ENCODE measurements around the gene RFX5.
A peak's percentile ranks its signal among the peaks of the same experiment; 100 is the strongest.

The RFX5 gene

DNA sequence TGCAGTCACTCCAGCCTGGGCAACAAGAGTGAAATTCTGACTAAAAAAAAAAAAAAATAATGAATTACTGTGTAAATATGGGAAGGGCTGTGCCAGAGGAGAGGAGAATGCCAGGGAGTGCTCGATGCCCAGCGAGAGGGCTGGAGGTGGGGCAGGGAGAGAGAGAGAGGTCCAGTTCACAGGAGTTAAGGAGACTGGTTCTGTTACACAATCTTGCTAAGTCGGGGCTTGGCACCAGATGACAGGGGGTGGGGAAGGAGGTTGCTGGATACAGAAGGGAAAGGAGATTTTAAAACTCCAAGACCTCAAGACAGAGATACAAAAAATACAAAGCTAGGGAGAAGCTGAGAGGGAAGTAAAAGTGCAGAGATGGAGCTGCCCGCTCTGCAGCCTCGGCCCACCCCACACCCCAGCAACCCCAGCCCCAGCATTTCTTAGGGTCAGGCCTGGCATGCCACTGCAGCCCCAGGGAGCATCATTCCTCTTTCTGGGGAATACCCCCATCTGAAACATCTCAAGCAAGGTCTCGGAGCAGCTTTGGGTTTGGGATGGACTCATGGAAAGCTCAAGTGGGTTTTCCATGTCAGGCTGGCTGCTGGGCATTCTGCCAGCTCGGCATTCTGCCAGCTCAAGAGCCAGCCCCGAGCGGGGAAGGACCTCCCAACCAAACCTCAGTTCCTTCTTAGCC lies 24.5 kb upstream of the RFX5 start:
- Histone ChIP-seq H3K4me3 (ENCODE audit: low read depth in 1 of 2, low read length in 2 of 2) (peak overlapping the region; percentile 64 to 65), H3K27me3 (ENCODE audit: low read depth, low read length) (no peaks in the 10 kb centered on the region), H3K4me1 (ENCODE audit: control insufficient read depth in 1 of 2, insufficient read depth in 2 of 2, low read length in 2 of 2) (peaks cover 7 to 36% of the 10 kb centered on the region in 2 donors), H3K36me3 (ENCODE audit: control insufficient read depth in 1 of 2, insufficient read depth in 2 of 2, low read length in 2 of 2) (peaks cover 2 to 13% of the 10 kb centered on the region in 2 donors), H3K27ac (ENCODE audit: low read length) (peak overlapping the region; percentile 68), H3K9me3 (ENCODE audit: control insufficient read depth in 1 of 2, low read length in 2 of 2) (no peaks in the 10 kb centered on the region)

DNA sequence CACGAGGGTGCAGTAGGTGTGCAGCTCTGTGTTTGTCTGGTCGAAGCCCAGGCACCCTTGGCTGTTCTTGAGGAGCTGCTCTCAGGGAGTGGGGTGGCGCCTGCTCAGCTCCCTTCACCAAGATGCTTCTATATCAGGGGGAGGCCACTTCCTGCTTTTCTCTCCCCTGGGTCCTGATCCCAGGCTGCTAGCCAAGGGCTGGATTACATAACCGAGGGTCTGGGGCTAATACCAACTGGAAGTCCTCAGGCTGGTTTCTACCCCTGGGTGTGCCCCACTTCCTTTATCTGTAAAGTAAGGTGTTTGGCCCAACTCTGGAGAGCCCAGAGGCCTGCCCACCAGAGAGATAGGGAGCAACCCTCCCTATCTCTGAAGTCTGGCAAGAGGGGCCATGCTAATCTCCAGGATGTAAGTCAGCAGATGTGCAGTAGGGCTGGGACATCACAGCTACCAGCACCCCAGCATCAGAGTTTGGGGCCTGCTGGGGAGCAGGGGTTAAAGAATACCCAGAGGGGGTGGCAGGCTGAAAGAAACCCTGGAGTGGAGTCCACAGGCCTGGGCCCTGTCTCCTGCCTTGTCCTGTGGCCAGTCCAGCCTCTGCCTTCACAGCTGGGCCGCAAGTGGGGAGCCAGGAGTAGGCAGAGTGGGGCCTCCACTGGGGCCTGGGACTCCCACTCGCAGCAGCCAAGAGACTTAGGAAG lies 23.3 kb upstream of the RFX5 start:
- Histone ChIP-seq H3K27me3 (ENCODE audit: low read depth, low read length) (no peaks in the 10 kb centered on the region), H3K4me3 (ENCODE audit: low read depth in 1 of 2, low read length in 2 of 2) (peak overlapping the region; percentile 2 to 17), H3K9me3 (ENCODE audit: control insufficient read depth in 1 of 2, low read length in 2 of 2) (no peaks in the 10 kb centered on the region), H3K27ac (ENCODE audit: low read length) (peak overlapping the region; percentile 45), H3K36me3 (ENCODE audit: control insufficient read depth in 1 of 2, insufficient read depth in 2 of 2, low read length in 2 of 2) (peaks cover 14 to 25% of the 10 kb centered on the region in 2 donors), H3K4me1 (ENCODE audit: control insufficient read depth in 1 of 2, insufficient read depth in 2 of 2, low read length in 2 of 2) (peaks cover 7 to 36% of the 10 kb centered on the region in 2 donors)

DNA sequence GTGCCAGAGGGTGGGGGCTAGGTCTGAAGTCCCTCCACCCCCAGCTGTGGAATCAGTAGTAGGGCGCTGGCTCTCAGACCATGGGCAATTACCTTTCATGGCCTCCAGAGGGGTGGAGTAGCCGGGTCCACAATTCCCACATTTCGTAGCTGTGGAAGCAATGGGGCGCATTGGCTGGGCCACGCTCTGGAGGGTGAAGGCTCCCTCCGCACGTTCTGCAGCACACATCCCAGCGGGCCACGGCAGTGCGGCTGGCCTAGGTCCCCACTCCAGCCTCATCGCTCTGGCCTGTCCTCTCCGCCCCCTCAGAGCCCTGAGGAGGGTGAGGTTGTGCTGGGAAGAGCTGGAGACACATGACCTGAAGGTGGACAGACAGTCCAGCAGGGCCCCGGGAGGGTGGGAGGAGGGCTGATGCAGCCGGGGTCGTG lies 22.6 kb upstream of the RFX5 start:
- H3K27me3 ChIP-seq (ENCODE audit: low read depth, low read length) = no peaks in the 10 kb centered on the region
- H3K4me1 ChIP-seq (ENCODE audit: control insufficient read depth in 1 of 2, insufficient read depth in 2 of 2, low read length in 2 of 2) = peaks cover 7 to 36% of the 10 kb centered on the region in 2 donors
- H3K4me3 ChIP-seq (ENCODE audit: low read depth in 1 of 2, low read length in 2 of 2) = peak overlapping the region in 1 of 2 donors; percentile 17
- no peaks in the 10 kb centered on the region for H3K9me3 ChIP-seq (ENCODE audit: control insufficient read depth in 1 of 2, low read length in 2 of 2)
- H3K27ac ChIP-seq (ENCODE audit: low read length) = no peak overlapping the region
- H3K36me3 ChIP-seq (ENCODE audit: control insufficient read depth in 1 of 2, insufficient read depth in 2 of 2, low read length in 2 of 2) = peaks cover 21 to 30% of the 10 kb centered on the region in 2 donors

DNA sequence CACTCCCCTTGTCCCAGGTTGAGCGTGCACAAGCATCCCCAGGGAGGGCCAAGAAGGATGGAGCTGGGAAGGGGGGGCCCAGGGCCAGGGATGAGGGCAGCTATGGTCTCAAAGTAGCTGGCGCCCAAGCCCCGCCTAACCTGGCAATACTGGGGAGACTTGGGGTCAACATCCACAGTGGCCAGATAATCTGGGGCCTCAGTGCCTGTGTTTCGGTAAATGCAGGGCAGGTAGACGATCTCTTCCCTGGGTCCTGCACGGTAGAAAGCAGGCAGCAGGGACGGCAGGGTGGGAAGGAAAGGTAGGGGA lies 22.2 kb upstream of the RFX5 start:
- Histone ChIP-seq H3K27ac (ENCODE audit: low read length) (no peak overlapping the region), H3K4me1 (ENCODE audit: control insufficient read depth in 1 of 2, insufficient read depth in 2 of 2, low read length in 2 of 2) (peaks cover 7 to 36% of the 10 kb centered on the region in 2 donors), H3K4me3 (ENCODE audit: low read depth in 1 of 2, low read length in 2 of 2) (no peak overlapping the region), H3K9me3 (ENCODE audit: control insufficient read depth in 1 of 2, low read length in 2 of 2) (no peaks in the 10 kb centered on the region), H3K36me3 (ENCODE audit: control insufficient read depth in 1 of 2, insufficient read depth in 2 of 2, low read length in 2 of 2) (peaks cover 24 to 34% of the 10 kb centered on the region in 2 donors), H3K27me3 (ENCODE audit: low read depth, low read length) (no peaks in the 10 kb centered on the region)

DNA sequence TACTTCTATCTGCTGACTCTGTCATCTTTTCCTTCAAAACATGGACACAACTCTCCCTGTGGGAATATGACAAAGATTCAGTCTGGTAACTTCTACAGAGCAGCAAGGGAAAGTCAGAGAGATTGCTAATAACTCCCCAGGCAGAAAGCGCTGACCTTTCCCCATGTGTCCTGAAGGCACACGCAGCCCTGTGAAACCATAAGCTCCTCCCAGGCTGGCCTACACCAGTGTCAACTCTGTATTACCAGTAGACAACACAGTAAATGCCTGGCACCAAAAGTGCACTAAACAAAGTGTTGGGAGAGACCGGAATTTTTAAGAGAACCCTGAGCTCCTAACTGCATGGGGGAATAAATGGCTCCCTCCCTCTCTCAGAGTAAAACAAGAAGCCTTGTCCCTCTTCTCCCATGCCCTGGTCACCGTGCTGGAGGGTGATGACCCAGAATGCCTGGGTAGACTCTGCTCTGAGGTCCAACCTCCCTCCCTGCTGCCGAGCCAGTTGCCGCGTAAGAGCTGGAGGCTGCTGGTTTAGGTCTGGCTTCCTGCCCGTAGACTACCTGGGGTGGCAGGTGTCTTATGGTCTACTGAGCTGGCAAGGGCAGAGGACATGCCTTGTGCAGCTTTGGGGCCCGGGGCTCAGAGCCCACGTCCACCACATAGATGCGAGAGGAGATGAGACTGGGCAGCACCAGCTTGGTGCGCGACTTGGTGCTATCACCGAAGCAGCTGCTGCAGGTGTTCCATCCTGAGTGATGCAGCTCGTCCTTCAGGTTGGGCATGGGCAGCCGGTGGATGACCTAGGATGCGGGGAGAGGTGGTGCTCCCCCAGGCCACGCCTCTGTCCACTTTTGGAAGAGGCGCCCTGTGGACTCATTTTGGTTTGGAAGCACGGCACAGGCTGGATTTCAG lies 21.6 kb upstream of the RFX5 start:
- H3K27me3 ChIP-seq (ENCODE audit: low read depth, low read length) = no peaks in the 10 kb centered on the region
- peaks cover 7 to 36% of the 10 kb centered on the region in 2 donors for H3K4me1 ChIP-seq (ENCODE audit: control insufficient read depth in 1 of 2, insufficient read depth in 2 of 2, low read length in 2 of 2)
- no peak overlapping the region for H3K27ac ChIP-seq (ENCODE audit: low read length)
- no peaks in the 10 kb centered on the region for H3K9me3 ChIP-seq (ENCODE audit: control insufficient read depth in 1 of 2, low read length in 2 of 2)
- no peak overlapping the region for H3K4me3 ChIP-seq (ENCODE audit: low read depth in 1 of 2, low read length in 2 of 2)
- peaks cover 31 to 35% of the 10 kb centered on the region in 2 donors for H3K36me3 ChIP-seq (ENCODE audit: control insufficient read depth in 1 of 2, insufficient read depth in 2 of 2, low read length in 2 of 2)

DNA sequence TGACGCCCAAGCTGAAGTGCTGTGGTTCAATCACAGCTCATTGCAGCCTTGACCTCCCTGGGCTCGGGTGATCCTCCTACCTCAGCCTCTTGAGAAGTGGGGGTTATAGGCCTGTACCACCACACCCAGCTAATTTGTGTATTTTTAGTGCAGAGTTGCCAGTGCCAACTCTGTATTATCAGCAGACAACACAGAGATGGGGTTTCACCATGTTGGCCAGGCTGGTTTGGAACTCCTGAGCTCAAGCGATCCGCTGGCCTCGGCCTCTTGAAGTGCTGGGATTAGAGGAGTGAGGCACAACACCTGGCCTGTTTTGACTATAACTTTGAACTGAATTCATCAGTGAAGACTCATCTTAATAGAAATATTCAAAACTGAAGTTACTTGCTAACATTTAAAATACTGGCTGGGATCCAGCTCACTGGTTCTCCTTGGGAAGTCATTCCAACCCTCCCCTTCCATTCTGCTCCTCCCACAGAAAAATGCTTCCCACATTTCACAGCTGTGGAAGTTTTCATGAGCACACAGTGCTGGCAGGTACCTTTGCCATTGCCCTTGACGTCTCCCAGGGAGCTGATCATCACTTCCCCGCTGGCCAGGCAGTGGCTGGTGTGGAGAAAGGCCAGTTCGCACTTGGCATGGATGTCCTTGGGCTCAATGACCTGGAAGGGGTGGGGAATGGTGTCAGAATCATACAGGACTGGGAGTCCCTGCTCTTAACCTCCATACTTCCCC lies 20.8 kb upstream of the RFX5 start:
- Histone ChIP-seq H3K4me1 (ENCODE audit: control insufficient read depth in 1 of 2, insufficient read depth in 2 of 2, low read length in 2 of 2) (peaks cover 7 to 36% of the 10 kb centered on the region in 2 donors), H3K36me3 (ENCODE audit: control insufficient read depth in 1 of 2, insufficient read depth in 2 of 2, low read length in 2 of 2) (peaks cover 35% of the 10 kb centered on the region in 2 donors), H3K27ac (ENCODE audit: low read length) (no peak overlapping the region)

DNA sequence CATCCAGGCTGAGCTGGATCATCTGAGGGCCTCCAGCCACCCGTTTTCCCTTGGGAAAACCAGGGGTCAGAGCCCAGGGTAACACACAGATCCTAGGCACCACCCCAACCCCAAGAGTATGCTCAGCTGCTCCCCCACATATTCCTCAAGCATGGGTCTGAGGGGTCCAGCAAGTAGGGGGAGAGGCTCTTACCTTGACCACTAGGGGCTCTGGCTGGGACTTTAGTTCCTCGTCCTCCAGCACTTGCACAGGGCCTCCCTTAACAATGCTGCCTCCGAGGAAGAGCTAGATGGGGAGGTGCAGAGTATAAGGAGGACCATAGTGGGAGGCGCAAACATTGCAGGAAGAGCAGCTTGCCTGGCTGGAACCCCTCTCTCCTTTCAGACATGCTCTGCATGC lies 17.9 kb upstream of the RFX5 start:
- peaks cover 2 to 10% of the 10 kb centered on the region in 2 donors for H3K4me1 ChIP-seq (ENCODE audit: control insufficient read depth in 1 of 2, insufficient read depth in 2 of 2, low read length in 2 of 2)

More for the DNA sequence above, 20.8 kb upstream of the RFX5 start:
- Histone ChIP-seq H3K9me3 (ENCODE audit: control insufficient read depth in 1 of 2, low read length in 2 of 2) (no peaks in the 10 kb centered on the region), H3K4me3 (ENCODE audit: low read depth in 1 of 2, low read length in 2 of 2) (no peak overlapping the region), H3K27me3 (ENCODE audit: low read depth, low read length) (no peaks in the 10 kb centered on the region)

DNA sequence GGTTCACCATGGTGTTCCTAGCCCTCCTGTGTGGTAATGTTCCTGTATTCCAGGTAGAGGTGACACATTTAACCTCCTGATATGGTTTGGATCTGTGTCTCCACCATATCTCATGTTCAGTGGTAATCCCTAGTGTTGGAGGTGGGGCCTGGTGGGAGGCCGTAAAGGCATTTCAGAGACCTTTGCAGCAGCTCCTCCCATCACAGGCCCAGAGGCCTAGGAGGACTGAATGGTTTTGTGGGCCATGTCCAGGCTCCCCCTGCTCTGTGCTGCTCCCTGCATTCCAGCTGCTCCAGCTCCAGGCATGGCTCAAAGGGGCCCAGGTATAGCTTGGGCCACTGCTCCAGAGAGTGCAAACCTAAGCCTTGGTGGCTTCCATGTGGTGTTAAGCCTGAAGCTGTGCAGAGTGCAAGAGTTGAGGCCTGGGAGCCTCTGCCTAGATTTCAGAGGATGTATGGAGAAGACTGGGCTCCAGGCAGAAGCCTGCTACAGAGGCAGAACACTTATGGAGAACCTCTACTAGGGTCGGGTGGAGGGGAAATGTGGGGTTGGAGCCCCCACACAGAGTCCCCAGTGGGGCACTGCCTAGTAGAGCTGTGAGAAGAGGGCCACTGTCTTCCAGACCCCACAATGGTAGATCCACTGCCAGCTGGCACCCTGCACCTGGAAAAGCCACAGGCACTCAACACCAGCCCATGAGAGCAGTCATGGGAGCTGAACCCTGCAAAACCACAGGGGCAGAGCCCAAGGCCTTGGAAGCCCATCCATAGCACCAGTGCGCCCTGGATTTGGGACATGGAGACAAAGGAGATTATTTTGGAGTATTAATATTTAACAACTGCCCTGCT lies 15.5 kb upstream of the RFX5 start:
- H3K27ac ChIP-seq (ENCODE audit: low read length) = no peak overlapping the region
- H3K36me3 ChIP-seq (ENCODE audit: control insufficient read depth in 1 of 2, insufficient read depth in 2 of 2, low read length in 2 of 2) = peaks cover 28 to 39% of the 10 kb centered on the region in 2 donors
- no peaks in the 10 kb centered on the region for H3K4me1 ChIP-seq (ENCODE audit: control insufficient read depth in 1 of 2, insufficient read depth in 2 of 2, low read length in 2 of 2)

More for the DNA sequence above, 17.9 kb upstream of the RFX5 start:
- Histone ChIP-seq H3K9me3 (ENCODE audit: control insufficient read depth in 1 of 2, low read length in 2 of 2) (no peaks in the 10 kb centered on the region), H3K4me3 (ENCODE audit: low read depth in 1 of 2, low read length in 2 of 2) (no peak overlapping the region), H3K36me3 (ENCODE audit: control insufficient read depth in 1 of 2, insufficient read depth in 2 of 2, low read length in 2 of 2) (peaks cover 35 to 39% of the 10 kb centered on the region in 2 donors), H3K27ac (ENCODE audit: low read length) (no peak overlapping the region), H3K27me3 (ENCODE audit: low read depth, low read length) (no peaks in the 10 kb centered on the region)

DNA sequence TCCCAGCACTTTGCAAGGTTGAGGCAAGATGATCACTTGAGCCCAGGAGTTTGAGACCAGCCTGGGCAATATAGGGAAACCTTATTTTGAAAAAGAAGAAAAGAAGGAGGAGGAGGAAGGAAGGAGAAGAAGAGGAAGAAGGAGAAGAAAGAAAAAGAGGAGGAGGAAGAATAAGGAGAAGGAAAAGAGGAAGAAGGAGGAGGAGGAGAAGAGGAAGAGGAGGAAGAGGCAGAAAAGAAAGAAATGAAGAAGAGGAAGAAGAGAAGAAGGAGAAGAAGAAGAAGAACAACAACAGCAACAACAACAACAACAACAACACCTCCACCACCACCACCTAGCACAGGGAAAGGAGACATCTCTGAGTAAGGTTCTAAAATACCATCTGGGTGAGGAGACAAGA lies 14.8 kb upstream of the RFX5 start:
- Histone ChIP-seq H3K4me3 (ENCODE audit: low read depth in 1 of 2, low read length in 2 of 2) (no peak overlapping the region), H3K27ac (ENCODE audit: low read length) (no peak overlapping the region), H3K4me1 (ENCODE audit: control insufficient read depth in 1 of 2, insufficient read depth in 2 of 2, low read length in 2 of 2) (no peaks in the 10 kb centered on the region), H3K9me3 (ENCODE audit: control insufficient read depth in 1 of 2, low read length in 2 of 2) (no peaks in the 10 kb centered on the region), H3K36me3 (ENCODE audit: control insufficient read depth in 1 of 2, insufficient read depth in 2 of 2, low read length in 2 of 2) (peaks cover 25 to 39% of the 10 kb centered on the region in 2 donors), H3K27me3 (ENCODE audit: low read depth, low read length) (no peaks in the 10 kb centered on the region)

More for the DNA sequence above, 15.5 kb upstream of the RFX5 start:
- no peak overlapping the region for H3K4me3 ChIP-seq (ENCODE audit: low read depth in 1 of 2, low read length in 2 of 2)
- H3K27me3 ChIP-seq (ENCODE audit: low read depth, low read length) = no peaks in the 10 kb centered on the region
- no peaks in the 10 kb centered on the region for H3K9me3 ChIP-seq (ENCODE audit: control insufficient read depth in 1 of 2, low read length in 2 of 2)

DNA sequence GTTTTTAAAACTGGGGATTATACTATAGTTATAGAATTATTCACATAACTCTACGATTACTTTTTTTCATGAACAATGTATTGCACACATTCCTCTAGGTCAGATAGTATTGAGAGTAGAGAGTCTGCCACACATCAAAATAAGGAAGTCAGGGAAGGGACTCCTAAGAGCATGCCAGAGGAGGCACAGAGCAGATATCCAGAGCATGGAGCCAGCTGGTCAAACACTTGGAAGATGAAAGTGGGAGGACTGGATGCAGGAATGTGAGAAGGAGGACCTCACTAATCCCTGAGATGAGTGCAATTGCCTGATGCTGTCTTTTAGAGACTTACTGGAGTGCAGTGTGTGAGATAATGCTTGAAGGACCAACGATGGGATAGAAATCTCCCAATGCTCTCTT lies 9.6 kb upstream of the RFX5 start:
- Histone ChIP-seq H3K27me3 (ENCODE audit: low read depth, low read length) (no peaks in the 10 kb centered on the region), H3K27ac (ENCODE audit: low read length) (no peak overlapping the region), H3K4me3 (ENCODE audit: low read depth in 1 of 2, low read length in 2 of 2) (no peak overlapping the region), H3K36me3 (ENCODE audit: control insufficient read depth in 1 of 2, insufficient read depth in 2 of 2, low read length in 2 of 2) (no peaks in the 10 kb centered on the region), H3K9me3 (ENCODE audit: control insufficient read depth in 1 of 2, low read length in 2 of 2) (no peaks in the 10 kb centered on the region), H3K4me1 (ENCODE audit: control insufficient read depth in 1 of 2, insufficient read depth in 2 of 2, low read length in 2 of 2) (no peaks in the 10 kb centered on the region)
